AG04449 (cell line): ENCODE results near the gene MYCT1.

ENCODE experiments used
- CTCF ChIA-PET: fragments of 350-600 bp; formaldehyde crosslinking; extraction: SDS; loops from one replicate; lab custom pipeline; 2021; ENCODE audit warnings: antibody characterized with exemption; lab: Yijun Ruan, JAX
- POLR2A ChIA-PET: fragments of 400-600, 350-600 bp; formaldehyde crosslinking; extraction: SDS; loops from one replicate; lab custom pipeline; 2020; ENCODE audit warnings: antibody characterized with exemption, inconsistent platforms; lab: Yijun Ruan, JAX
- DNase-seq: peaks from one replicate; pipeline ENCODE4 v3.0.0-alpha.2; 2010; ENCODE audit warnings: low read depth, low spot score
- H3K4me3 ChIP-seq: 2 replicates; pipeline ENCODE4 v1.5.1; 2011; ENCODE audit warnings: low read depth, mild to moderate bottlenecking, control low read depth, low read length
- TF ChIP-seq, protein P1 (sequence below): IDR thresholded peaks from one replicate; pipeline ENCODE4 v1.5.1; 2011; ENCODE audit warnings: mild to moderate bottlenecking, moderate library complexity, low read length, control low read depth, inconsistent platforms; ENCODE audit not compliant: insufficient read depth; ENCODE audit errors: missing control alignments

The MYCT1 gene

DNA sequence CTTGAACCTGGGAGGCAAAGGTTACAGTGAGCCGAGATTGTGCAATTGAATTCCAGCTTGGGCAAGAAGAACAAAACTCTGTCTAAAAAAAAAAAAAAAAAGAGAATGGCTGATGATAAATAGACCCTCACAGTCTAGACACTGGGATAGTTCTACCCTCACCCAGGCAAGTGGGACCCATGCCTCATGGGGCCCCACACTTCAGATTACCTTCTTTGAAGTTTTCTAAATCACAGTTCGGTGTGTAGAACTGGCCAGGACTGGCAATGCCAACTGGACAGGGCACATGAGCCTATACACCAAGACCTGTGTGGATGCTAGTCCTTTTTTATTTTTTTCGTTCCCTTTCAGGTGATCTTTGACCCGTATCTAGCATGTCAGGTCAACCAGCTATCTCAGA is 28.6 kb downstream of the MYCT1 start:
- ChIA-PET POLR2A (no interaction called here), CTCF (no interaction called here)
- TF ChIP-seq, protein P1, sequence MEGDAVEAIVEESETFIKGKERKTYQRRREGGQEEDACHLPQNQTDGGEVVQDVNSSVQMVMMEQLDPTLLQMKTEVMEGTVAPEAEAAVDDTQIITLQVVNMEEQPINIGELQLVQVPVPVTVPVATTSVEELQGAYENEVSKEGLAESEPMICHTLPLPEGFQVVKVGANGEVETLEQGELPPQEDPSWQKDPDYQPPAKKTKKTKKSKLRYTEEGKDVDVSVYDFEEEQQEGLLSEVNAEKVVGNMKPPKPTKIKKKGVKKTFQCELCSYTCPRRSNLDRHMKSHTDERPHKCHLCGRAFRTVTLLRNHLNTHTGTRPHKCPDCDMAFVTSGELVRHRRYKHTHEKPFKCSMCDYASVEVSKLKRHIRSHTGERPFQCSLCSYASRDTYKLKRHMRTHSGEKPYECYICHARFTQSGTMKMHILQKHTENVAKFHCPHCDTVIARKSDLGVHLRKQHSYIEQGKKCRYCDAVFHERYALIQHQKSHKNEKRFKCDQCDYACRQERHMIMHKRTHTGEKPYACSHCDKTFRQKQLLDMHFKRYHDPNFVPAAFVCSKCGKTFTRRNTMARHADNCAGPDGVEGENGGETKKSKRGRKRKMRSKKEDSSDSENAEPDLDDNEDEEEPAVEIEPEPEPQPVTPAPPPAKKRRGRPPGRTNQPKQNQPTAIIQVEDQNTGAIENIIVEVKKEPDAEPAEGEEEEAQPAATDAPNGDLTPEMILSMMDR: no peak
- DNase-seq: no peak
- H3K4me3 ChIP-seq: no peak overlapping the region

DNA sequence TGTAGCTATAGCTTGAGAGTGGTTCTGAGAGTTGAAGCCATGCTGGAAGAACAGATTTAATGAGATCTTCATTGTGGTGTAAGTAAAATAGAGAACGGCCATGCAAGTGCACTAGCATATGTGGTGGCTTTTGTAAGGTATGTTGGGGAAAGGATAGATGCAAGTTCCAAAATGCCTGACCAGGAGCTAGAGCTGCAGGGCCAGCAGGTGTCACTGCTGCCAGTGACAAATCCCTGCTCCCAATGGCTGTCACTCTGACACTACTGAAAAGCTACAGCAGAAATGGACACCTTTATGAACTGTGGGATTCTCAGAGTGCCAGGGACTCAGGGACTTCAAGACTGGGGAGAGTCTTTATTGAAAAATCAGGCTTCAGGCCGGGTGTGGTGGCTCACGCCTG is 29.8 kb downstream of the MYCT1 start:
- no peak for DNase-seq
- ChIA-PET POLR2A (no interaction called here), CTCF (interaction anchor here (0.6 to 2.2 kb wide), 2 partner anchors 46 to 220 kb away, joined by 3 to 7 read pairs; no protein-coding TSS in a partner anchor)
- TF ChIP-seq, protein P1: no peak
- H3K4me3 ChIP-seq: no peak overlapping the region

- H3K4me3 ChIP-seq: no peak overlapping the region
- POLR2A ChIA-PET: no interaction called here
- TF ChIP-seq, protein P1: no peak
- CTCF ChIA-PET: no interaction called here
- no peak for DNase-seq
These were observed 36.9 kb downstream of the MYCT1 start for GRCh38 chr6:152734630-152735029.

DNA sequence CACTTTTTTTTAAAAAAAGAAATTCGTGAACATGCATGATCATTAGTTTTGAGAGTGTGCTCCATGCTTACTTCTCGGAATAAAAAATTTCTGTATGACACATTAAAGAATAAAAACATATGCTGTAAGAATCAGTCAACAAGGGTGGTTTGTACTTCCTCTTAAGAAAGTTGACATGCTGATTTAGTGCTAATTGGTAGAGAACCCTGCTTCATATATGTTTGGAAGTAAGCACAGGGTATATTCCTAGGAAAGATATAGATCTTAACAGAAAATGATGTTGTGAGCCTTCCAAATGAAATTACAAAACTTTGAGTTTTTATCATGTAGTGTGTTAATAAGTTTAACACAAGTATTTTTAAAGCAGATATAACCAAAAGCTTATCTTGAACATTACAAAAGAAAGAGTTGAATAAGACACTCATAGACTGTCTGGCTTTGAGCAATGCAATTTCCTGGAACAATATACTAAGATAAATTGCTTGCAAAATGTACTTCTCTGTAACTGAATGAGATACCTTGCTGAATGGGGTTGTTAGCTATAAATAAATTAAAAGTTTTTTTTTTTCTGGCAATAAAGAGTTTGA is 39.1 kb downstream of the MYCT1 start:
- ChIA-PET POLR2A (no interaction called here), CTCF (interaction anchor here (1.2 to 1.8 kb wide), 2 partner anchors 211 to 214 kb away, joined by 3 to 5 read pairs; no protein-coding TSS in a partner anchor)
- TF ChIP-seq, protein P1: no peak
- no peak for DNase-seq
- H3K4me3 ChIP-seq: no peak overlapping the region

DNA sequence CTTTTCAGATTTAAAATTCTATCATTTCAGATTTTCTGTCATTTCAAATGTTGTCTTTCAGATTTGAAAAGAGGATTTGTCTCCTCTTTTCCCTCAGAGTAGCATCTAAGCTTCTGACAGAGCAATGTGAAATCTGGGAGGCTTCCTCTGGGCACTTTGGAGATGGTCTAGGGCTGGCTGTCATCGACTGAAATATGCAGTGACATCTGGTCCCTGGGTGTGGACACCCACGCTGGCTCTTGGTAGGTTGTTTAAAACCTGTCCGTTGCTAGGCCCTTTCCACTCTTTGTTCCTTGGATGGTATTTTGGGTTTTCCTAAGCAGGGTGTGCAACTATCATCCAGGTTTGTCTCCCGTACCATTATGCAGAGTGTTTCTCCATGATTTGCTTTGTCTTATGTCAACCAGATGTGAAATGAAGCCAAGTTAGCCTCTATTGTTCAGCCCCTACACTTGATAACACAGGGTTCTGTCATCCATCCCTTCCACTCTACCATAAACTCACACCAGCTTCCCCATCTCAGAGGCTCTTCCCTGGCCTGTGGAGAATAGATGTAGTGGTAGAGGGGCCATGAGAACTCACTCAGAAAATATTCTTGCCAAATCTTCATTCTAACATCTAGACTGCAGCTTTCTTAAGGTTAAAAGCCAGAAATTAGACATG is 47.9 kb downstream of the MYCT1 start:
- TF ChIP-seq, protein P1: no peak
- CTCF ChIA-PET: interaction anchor here (0.6 to 1.4 kb wide), 2 partner anchors 202 to 300 kb away, joined by 3 to 4 read pairs; no protein-coding TSS in a partner anchor
- POLR2A ChIA-PET: no interaction called here
- DNase-seq: no peak
- H3K4me3 ChIP-seq: no peak overlapping the region

- ChIA-PET POLR2A (no interaction called here), CTCF (interaction anchor here (1.4 kb wide), 1 partner anchor 201 kb away, joined by 4 read pairs; no protein-coding TSS in a partner anchor)
- H3K4me3 ChIP-seq: no peak overlapping the region
- DNase-seq: peak; percentile 45
- TF ChIP-seq, protein P1: no peak
These were observed 48.5 kb downstream of the MYCT1 start for GRCh38 chr6:152746172-152746553.
